Muscle of back (tissue), 11 donors: ENCODE measurements around the gene RASGRP2. TPM values are rescaled to one million over a fixed set of nuclear protein-coding genes. Genes with fewer than 3 reads are reported as not detected.

Experiments
- DNase-seq, 3 donors: peaks; one replicate each; pipeline versions ENCODE4 v3.0.0 to v3.0.0-alpha.2; 2013
- polyA plus RNA-seq, 10 donors: library from polyadenylated mRNA; unstranded; fragments of 120-200 nt; gene quantifications; one replicate each; pipeline ENCODE4 v1.2.1, GENCODE V29; 2013; ENCODE audit not compliant: insufficient read length in 10 of 10

Gene RASGRP2
- polyA plus RNA-seq, 10 donors, result 13.3 to 60.2 (median 40.2) TPM

- no peak for DNase-seq
Measured at GRCh38 chr11:64721359-64721699, 22.6 kb downstream of the RASGRP2 start.

GRCh38 chr11:64720640-64721358 is 23.1 kb downstream of the RASGRP2 start:
- DNase-seq, result no peak

- no peak for DNase-seq
Measured at GRCh38 chr11:64720167-64720566, 23.8 kb downstream of the RASGRP2 start.

GRCh38 chr11:64719406-64719805 is 24.5 kb downstream of the RASGRP2 start:
- DNase-seq, result no peak

GRCh38 chr11:64718780-64719124 is 25.2 kb downstream of the RASGRP2 start:
- DNase-seq, result no peak

GRCh38 chr11:64718084-64718779 is 25.7 kb downstream of the RASGRP2 start:
- DNase-seq, result no peak

GRCh38 chr11:64717268-64717578 is 26.7 kb downstream of the RASGRP2 start:
- no peak for DNase-seq

GRCh38 chr11:64716473-64717267 is 27.3 kb downstream of the RASGRP2 start:
- DNase-seq, result no peak

- DNase-seq, result no peak
Measured at GRCh38 chr11:64715756-64716472, 28.0 kb downstream of the RASGRP2 start.

GRCh38 chr11:64715110-64715509 is 28.8 kb downstream of the RASGRP2 start:
- DNase-seq, result no peak

GRCh38 chr11:64714666-64715065 is 29.3 kb downstream of the RASGRP2 start:
- no peak for DNase-seq

- DNase-seq, result no peak
Measured at GRCh38 chr11:64713781-64714363, 30.1 kb downstream of the RASGRP2 start.

- peak; percentile 35 to 87 (median 75) for DNase-seq
Measured at GRCh38 chr11:64713016-64713707, 30.8 kb downstream of the RASGRP2 start.

- DNase-seq, result no peak
Measured at GRCh38 chr11:64712430-64713015, 31.4 kb downstream of the RASGRP2 start.

GRCh38 chr11:64711956-64712362 is 32.0 kb downstream of the RASGRP2 start:
- no peak for DNase-seq

- DNase-seq, result no peak
Measured at GRCh38 chr11:64711138-64711955, 32.6 kb downstream of the RASGRP2 start.

- no peak for DNase-seq
Measured at GRCh38 chr11:64710418-64711137, 33.4 kb downstream of the RASGRP2 start.

- no peak for DNase-seq
Measured at GRCh38 chr11:64705501-64705900, 38.4 kb downstream of the RASGRP2 start.

- no peak for DNase-seq
Measured at GRCh38 chr11:64703048-64703447, 40.9 kb downstream of the RASGRP2 start.
